HG03025 (cell line): ENCODE measurements around the gene PARD3.
"Not testable (repeated sequence)": the region's sequence is repeated elsewhere in the genome, so short reads cannot be mapped to it uniquely, and the experiment has no call there.

ENCODE experiments used
- ATAC-seq: cut with Tn5 transposase; IDR thresholded peaks from one replicate; pipeline ENCODE4 v1.9.1; 2021; ENCODE audit warnings: mild to moderate bottlenecking, moderate library complexity; ENCODE audit not compliant: unreplicated experiment, low FRiP score

Gene PARD3

GRCh38 chr10:34746094-34746493 is 69.0 kb downstream of the PARD3 start:
- no peak for ATAC-seq

GRCh38 chr10:34745244-34745643 is 69.9 kb downstream of the PARD3 start:
- ATAC-seq, result no peak

- no peak for ATAC-seq
These were observed 70.5 kb downstream of the PARD3 start for GRCh38 chr10:34744590-34744989.

GRCh38 chr10:34743814-34744213 is 71.3 kb downstream of the PARD3 start:
- no peak for ATAC-seq

- ATAC-seq, result no peak
These were observed 72.6 kb downstream of the PARD3 start for GRCh38 chr10:34742456-34742855.

- ATAC-seq, result not testable (repeated sequence)
These were observed 74.0 kb downstream of the PARD3 start for GRCh38 chr10:34741087-34741486.

GRCh38 chr10:34740321-34740720 is 74.8 kb downstream of the PARD3 start:
- no peak for ATAC-seq

- ATAC-seq, result no peak
These were observed 75.2 kb downstream of the PARD3 start for GRCh38 chr10:34739915-34740314.

GRCh38 chr10:34737772-34738169 is 77.3 kb downstream of the PARD3 start:
- no peak for ATAC-seq

- ATAC-seq, result no peak
These were observed 77.9 kb downstream of the PARD3 start for GRCh38 chr10:34736976-34737771.

- no peak for ATAC-seq
These were observed 80.2 kb downstream of the PARD3 start for GRCh38 chr10:34734918-34735317.

- ATAC-seq, result no peak
These were observed 82.2 kb downstream of the PARD3 start for GRCh38 chr10:34732926-34733325.

- no peak for ATAC-seq
These were observed 83.0 kb downstream of the PARD3 start for GRCh38 chr10:34731885-34732701.

- ATAC-seq, result no peak
These were observed 83.9 kb downstream of the PARD3 start for GRCh38 chr10:34731213-34731612.

- no peak for ATAC-seq
These were observed 84.4 kb downstream of the PARD3 start for GRCh38 chr10:34730726-34731125.

GRCh38 chr10:34729619-34730018 is 85.5 kb downstream of the PARD3 start:
- no peak for ATAC-seq

GRCh38 chr10:34728361-34728760 is 86.7 kb downstream of the PARD3 start:
- ATAC-seq, result no peak

- ATAC-seq, result no peak
These were observed 87.5 kb downstream of the PARD3 start for GRCh38 chr10:34727595-34728033.

- no peak for ATAC-seq
These were observed 88.2 kb downstream of the PARD3 start for GRCh38 chr10:34726862-34727261.

GRCh38 chr10:34723750-34724149 is 91.3 kb downstream of the PARD3 start:
- no peak for ATAC-seq

- no peak for ATAC-seq
These were observed 92.7 kb downstream of the PARD3 start for GRCh38 chr10:34722404-34722803.
